Adipose tissue (tissue), 3 donors: ENCODE results near the gene ZNF414. TPM values are rescaled to one million over a fixed set of nuclear protein-coding genes. Genes with fewer than 3 reads are reported as not detected.

Experiments
- H3K27ac ChIP-seq: one replicate; pipeline ENCODE4 v1.5.1; 2013; ENCODE audit warnings: low read depth, low read length
- WGBS, 3 donors: extraction: QIAGEN DNeasy Blood & Tissue Kit; methylation state at CpG; one replicate each; pipeline ENCODE4 v1.1.7; 2013; 5-methylcytosine and 5-hydroxymethylcytosine counted together
- polyA plus RNA-seq, 3 donors: library from polyadenylated mRNA; stranded (reverse); fragments of 200-250 nt; gene quantifications; one replicate each; pipeline ENCODE4 v1.2.3, GENCODE V29; 2013
- donor health status: healthy with polysubstance abuse.
- donor health status: Bipolar disorder and iron deficiency.
- donor health status: healthy.

The ZNF414 gene
- polyA plus RNA-seq, 3 donors = 9.2 to 27.3 (median 13.9) TPM

DNA sequence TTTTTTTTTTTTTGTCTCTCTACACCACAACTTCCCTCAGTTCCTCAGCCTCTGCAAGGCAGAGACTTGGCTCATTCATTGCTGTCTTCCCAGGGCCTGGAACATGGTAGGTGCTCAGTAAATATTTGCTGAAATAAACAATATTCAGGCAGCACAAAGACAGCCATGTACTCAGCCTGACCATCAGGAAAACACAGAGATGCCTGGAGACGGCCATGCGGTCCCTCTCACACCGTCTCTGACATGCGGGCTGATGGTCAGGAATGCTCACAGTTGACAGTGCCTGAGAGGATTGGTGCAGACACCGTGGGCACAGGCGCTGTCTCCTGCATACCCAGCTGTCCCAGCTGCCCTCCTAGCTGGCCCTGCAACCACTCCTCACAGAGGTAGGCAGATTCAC, 12.5 kb downstream of the ZNF414 start:
- no peak overlapping the region for H3K27ac ChIP-seq
- 57 to 93% (median 72%) methylated on average over 6 of the region's 6 CpGs for WGBS, 3 donors

DNA sequence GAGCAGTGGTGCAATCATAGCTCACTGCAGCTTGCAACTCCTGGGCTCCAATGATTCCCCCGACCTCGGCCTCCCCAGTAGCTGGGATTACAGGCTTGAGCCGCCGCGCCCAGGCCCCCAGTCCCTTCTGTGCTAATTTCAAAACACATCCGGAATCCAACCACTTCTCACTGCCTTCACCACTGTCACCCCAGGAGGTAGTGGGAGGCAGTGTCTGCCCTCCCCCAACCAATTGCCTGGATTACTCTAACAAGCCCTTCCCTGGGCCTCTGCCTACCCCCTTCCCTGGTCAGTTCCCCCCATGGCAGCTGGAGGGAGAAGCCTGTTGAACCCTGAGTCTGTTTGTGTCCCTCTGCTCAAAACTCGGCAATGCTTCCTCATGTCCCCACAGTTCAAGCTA, 13.8 kb downstream of the ZNF414 start:
- H3K27ac ChIP-seq = no peak overlapping the region
- WGBS, 3 donors = 39 to 70% (median 39%) methylated on average over 7 of the region's 7 CpGs

DNA sequence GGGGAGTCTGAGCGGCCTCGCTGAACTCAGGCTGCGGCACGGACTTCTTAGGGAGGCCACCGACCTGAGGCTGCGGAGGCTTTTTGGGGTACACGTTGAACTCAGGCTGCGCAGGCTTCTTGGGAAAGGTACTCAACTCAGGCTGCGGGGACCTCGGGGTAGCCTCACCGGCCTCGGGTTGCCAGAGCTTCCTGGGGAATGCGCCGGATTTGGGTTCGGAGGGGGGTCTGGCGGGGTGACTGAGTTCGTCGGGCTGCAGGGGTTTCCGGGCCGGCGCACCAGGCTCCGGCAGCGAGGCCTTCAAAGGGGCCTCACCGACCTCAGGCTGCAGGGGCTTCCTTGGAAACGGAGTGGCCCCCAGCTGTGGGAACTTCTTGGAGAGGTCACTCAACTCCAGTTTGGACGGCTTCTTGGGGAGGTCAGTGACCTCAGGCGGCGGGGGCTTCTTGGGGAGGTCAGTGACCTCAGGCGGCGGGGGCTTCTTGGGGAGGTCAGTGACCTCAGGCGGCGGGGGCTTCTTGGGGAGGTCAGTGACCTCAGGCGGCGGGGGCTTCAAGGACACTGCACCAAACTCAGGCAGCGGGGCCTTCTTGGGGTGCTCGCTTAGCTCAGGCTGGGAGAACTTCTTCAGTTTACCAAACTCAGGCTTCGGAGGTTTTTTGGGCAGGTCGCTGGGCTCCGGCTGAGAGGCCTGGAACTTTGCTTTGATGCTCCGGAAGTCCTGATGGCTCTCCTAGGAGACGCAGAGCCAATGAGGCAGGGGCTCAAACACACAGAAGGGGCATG, 14.7 kb downstream of the ZNF414 start:
- WGBS, 3 donors = 83 to 85% (median 85%) methylated on average over 38 to 41 of the region's 41 CpGs

DNA sequence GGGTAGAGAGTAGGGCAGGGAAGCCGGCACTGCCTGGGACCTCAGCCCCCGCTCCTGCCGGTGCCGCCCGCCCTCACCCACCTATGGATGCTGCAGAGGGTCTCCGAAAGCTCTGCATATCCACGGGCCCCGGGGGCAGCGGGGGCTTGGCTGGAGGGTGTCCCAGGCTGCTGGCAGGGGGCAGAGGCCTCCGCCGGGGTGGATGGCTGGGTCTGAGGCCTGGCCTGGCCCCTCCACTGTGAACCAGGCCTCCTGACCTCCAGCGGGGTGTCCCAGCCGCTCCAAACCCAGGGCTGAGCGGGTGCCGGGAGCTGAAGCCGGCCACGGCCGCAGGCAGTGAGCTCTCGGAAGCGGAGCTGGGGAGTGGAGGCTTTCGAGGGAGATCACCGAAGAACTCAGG, 15.7 kb downstream of the ZNF414 start:
- no peak overlapping the region for H3K27ac ChIP-seq
- 87 to 91% (median 91%) methylated on average over 21 to 22 of the region's 22 CpGs for WGBS, 3 donors

More for the DNA sequence above, 14.7 kb downstream of the ZNF414 start:
- H3K27ac ChIP-seq = no peak overlapping the region

DNA sequence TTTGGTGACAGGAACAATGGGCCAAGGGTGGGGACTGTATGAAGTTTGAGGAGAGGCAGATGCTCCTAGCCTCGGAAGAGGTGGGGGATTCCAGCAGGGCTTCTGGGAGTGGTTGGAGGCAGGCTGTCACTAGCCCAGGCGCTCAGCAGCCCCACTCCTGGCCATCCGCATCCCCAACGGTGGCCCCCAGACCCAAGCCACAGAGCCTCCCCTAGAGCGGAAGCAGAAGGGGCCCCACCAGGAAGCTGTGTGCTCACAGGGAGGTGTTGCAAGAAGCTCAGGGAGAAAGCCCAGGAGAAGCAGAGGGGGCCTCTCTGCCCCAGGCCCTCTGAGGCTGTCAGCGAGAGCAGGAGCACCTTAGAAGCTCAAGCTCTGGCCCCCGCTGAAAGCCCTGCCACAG, 19.8 kb downstream of the ZNF414 start:
- H3K27ac ChIP-seq = no peak overlapping the region
- WGBS, 3 donors = 39 to 69% (median 54%) methylated on average over 7 of the region's 7 CpGs

DNA sequence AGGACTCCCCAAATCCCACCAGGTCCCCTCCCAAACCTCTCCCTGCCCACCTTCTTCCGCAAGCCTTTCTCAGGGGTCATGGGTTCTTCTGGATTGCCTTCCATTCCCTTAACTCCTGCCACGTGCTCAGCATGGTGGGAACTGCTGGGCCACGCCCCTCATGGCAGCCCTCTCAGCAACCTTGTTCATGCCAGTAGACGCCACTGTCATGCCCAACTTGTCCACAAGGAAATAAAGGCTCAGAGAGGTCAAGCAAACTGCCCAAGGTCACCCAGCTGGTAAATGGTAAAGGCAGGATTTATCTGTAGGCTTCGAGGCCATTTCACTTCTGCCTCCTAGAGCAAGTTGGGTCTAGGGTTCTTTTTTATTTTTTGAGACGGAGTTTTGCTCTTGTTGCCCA, 22.4 kb downstream of the ZNF414 start:
- no peak overlapping the region for H3K27ac ChIP-seq
- WGBS, 3 donors = 79 to 86% (median 86%) methylated on average over 6 of the region's 6 CpGs

DNA sequence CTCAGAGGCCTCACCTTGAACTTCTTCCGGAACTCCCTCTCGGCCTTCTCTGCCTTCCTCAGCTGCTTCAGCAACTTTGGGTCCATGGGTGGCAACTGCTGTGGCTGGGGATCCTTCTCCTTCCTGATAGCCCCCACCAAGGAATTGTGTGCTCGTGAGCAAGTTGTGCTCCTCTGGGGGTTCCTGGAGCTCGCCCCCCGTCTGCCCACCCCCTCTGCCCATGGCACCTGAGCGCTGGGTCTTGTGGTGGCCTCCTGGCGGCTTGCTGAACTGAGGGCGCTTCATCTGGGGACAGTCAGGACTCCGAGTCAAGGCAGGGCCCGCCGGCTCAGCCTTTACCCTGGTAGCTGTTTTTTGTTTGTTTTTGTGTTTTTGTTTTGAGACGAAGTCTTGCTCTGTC, 23.1 kb downstream of the ZNF414 start:
- WGBS, 3 donors = 81 to 89% (median 88%) methylated on average over 12 of the region's 12 CpGs
- no peak overlapping the region for H3K27ac ChIP-seq

DNA sequence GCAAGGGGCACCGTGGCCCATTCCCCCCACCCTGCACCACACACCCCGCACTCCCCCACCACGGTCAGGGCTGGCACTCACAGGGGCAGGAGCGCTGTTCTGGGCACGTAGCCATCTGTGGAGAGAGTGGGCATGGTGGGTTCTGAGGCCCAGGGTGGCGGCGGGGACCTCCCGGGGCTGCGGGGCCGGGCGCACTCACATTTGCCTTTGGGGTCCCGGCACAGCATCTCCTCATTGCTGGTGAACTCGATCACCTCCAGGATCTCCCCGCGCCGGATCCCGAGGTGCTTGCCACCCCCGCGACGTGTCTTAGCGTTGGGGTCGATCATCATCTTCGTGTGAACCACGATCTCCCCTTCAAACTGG, 23.6 kb downstream of the ZNF414 start:
- no peak overlapping the region for H3K27ac ChIP-seq
- WGBS, 3 donors = 81 to 88% (median 88%) methylated on average over 24 of the region's 24 CpGs

DNA sequence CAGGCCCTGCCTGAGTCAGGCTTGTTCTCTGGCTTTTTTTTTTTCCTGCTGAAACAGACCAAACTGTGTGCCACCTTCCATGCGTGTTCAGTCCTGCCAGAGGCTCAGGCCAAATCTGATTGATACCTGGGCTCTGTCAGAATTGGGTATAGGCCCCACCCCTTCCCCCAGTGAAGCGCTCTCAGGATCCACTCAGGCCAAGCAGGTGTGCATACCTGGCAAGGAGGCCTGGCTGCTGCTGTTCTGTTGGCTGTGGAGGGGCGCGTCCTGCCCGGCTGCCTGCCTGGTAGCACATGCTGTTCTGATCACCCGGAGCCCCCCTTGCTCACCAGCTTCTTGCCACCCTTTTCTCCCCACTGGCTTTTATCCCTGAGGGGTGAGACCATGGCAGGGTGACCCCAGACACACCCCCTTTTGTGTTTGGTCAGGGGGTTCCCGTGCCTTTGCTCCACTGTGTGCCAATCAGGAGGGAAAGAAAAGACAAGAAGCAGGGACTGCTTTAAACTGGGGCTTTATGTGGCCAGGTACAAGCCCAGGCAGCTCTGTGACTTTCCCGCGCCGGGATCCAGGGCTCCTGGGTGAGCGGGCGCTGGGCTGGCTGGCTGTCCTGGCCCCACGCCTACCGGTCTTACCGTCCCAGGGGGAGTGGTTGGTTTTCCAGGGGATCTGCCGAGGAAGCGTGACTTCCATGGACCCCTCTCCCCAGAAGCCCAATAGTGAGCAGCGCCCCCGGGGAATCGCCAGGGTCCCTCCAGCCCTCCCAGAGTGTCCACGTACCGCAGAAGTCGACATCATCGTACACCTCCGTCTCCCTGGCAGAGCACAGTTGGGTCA, 24.2 kb downstream of the ZNF414 start:
- no peak overlapping the region for H3K27ac ChIP-seq
- 81 to 87% (median 84%) methylated on average over 25 of the region's 25 CpGs for WGBS, 3 donors

DNA sequence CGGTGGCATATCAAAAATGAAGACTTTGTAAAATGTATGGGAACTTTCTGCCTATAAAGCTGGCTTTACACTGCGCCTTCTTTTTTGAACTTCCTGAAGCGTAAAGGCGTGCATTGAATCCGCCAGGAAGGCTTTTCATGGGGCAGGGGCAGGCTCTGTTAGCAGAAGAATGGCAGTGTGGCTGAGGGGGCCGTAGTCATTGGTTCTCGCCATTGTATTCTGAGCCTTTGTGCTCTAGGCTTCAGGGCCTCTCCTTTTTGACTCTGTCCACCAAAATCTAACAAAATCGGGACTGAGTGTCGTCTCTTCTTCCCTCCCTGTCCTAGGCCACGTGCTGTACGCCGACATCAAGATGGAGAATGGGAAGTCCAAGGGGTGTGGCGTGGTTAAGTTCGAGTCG, 25.6 kb downstream of the ZNF414 start:
- H3K27ac ChIP-seq = no peak overlapping the region

DNA sequence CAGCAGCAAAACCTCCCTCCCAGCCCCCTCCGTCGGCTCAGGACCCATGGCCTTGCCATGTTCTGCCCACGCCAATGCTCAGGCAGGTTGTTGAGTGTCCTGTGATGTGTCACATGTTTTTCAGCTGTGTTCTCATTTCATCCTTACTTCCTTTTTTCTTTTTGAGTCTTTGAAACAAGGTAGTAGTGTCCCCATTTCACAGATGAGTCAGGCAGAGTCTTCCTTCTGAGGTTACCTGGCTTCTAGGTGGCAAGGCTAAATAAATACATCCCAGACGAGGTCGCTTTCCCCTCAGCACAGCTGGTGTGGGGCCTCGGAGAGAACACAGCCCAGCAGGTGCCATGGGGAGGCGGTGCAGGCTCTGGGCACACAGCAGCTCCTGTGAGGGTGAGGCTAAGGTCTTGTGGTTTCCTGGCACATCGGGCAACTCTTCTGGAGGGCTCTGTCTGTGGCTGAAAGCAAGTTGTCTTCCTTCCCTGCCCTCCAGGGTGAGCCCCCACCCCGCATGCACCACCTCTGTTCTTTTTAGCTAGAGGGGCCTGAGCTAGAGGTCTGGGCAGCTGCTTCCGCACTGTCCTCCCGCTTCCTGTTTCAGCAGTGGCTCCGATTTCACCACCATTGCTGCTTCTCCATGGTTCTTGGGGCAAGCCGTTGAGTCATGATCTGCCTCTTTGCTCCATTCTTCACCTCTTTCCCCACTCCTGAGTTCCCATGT, 26.7 kb downstream of the ZNF414 start:
- no peak overlapping the region for H3K27ac ChIP-seq
- 46 to 79% (median 60%) methylated on average over 12 to 13 of the region's 13 CpGs for WGBS, 3 donors

More for the DNA sequence above, 25.6 kb downstream of the ZNF414 start:
- WGBS, 3 donors = 66 to 85% (median 70%) methylated on average over 15 of the region's 15 CpGs

DNA sequence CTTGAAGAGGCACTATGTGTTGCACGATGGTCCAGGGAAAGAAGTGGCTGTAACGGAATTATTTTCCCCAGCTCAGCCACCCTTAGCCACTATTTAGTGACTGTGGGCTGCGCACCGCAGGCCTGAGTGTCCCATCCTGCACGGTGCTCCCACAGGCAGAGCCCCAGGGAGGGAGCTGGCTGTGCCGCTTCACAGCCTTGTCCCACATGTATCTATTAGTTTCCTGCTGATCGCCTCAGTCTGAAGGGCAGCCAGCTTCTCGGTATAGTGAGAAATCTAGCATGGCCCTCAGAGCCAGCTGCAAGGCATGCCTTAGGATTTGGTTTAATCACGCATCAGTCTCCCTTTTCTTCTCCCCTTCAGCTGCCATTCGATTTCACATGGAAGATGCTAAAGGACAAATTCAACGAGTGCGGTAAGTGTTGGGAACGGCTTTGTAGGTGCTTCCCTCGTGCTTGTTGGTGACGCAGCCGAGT, 27.3 kb downstream of the ZNF414 start:
- 80 to 86% (median 84%) methylated on average over 16 of the region's 16 CpGs for WGBS, 3 donors
- no peak overlapping the region for H3K27ac ChIP-seq

DNA sequence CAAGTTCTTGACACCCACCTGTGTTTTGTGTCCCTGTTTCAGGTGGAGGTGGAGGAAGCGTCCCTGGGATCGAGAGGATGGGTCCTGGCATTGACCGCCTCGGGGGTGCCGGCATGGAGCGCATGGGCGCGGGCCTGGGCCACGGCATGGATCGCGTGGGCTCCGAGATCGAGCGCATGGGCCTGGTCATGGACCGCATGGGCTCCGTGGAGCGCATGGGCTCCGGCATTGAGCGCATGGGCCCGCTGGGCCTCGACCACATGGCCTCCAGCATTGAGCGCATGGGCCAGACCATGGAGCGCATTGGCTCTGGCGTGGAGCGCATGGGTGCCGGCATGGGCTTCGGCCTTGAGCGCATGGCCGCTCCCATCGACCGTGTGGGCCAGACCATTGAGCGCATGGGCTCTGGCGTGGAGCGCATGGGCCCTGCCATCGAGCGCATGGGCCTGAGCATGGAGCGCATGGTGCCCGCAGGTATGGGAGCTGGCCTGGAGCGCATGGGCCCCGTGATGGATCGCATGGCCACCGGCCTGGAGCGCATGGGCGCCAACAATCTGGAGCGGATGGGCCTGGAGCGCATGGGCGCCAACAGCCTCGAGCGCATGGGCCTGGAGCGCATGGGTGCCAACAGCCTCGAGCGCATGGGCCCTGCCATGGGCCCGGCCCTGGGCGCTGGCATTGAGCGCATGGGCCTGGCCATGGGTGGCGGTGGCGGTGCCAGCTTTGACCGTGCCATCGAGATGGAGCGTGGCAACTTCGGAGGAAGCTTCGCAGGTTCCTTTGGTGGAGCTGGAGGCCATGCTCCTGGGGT, 28.2 kb downstream of the ZNF414 start:
- WGBS, 3 donors = 97 to 98% (median 97%) methylated on average over 62 of the region's 62 CpGs
- no peak overlapping the region for H3K27ac ChIP-seq

DNA sequence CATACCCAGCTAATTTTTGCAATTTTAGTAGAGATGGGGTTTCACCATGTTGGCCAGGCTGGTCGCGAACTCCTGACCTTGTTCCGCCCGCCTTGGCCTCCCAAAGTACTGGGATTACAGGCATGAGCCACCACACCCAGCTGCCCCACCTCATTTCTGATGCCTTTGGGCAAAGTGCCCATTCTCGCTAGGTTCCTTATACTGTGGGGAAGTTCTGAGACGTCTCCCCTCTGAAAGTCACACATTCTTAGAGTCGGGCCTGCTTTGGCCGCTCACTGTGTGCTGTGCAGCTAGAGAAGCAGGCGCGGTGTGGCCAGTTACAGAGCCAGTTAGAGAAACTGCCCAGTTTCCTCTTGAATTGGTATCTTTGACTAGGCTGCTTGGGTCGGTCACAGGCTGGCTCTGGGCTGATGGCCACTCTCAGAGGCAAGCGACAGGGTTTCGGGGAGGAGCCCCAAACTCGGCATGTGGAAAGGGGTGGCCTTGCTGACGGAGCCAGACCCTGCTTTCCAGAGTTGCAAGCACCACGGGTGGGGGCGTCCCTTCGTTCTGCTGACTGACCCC, 29.6 kb downstream of the ZNF414 start:
- H3K27ac ChIP-seq = no peak overlapping the region
- 77 to 93% (median 79%) methylated on average over 18 of the region's 18 CpGs for WGBS, 3 donors

DNA sequence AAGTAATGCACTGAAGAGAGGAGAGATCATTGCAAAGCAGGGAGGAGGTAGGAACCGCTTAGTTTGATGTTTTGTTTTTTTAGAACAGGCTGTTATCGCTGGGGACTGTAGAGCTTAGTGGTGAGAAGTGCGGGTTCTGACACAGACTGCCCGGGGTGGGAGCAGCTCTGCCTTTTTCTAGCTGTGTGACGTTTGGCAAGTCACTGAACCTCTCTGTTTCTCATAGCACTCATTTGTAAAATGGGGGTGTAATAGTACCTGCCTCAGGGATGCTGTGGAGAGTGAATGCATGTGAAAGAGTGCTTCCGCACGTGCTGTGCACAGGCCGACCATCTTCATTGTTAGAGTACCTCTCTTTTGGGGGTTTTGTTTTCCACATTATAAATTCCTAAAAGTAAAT, 30.8 kb downstream of the ZNF414 start:
- H3K27ac ChIP-seq = no peak overlapping the region
- WGBS, 3 donors = 90 to 94% (median 93%) methylated on average over 8 of the region's 8 CpGs

DNA sequence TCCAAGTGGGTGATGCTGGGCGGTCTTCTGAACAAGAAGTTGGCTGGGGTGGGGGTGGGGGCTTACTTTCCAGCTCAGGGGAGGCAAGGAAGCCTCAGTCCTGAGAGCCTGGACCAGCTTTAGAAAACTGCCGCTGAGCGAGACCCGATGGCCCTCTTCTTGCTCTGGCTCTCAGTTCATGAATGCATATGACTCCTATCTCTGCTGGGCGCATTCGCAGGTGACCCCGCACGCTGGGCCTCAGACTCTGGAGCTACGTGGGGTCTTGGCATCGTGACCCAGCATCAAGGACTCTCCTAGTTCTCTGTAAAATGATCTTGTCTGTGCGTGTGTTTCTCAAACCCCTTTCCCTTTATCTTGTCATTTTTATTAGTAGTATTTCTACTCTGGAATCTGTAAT, 31.3 kb downstream of the ZNF414 start:
- H3K27ac ChIP-seq = no peak overlapping the region
- 84 to 94% (median 89%) methylated on average over 11 of the region's 11 CpGs for WGBS, 3 donors

DNA sequence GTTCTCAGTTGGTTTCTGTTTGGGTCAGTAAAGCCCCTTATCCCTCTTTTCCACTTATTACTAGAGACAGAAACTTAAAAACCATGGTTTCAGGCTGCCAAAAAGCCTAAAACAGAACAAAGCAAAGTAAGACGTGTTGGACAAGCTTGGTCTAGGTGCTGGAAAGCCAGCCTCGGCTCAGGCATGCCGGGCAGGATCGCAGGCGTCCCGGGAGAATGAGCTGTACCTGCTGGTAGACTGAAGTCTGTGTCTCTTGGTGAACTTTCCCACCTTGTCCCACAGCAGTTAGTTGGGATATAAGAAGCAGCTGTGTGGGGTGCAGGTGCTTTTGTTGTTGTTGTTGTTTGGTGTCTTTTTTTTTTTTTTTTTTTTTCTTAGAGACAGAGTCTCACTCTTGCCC, 32.4 kb downstream of the ZNF414 start:
- no peak overlapping the region for H3K27ac ChIP-seq
- 82 to 88% (median 86%) methylated on average over 6 of the region's 6 CpGs for WGBS, 3 donors

DNA sequence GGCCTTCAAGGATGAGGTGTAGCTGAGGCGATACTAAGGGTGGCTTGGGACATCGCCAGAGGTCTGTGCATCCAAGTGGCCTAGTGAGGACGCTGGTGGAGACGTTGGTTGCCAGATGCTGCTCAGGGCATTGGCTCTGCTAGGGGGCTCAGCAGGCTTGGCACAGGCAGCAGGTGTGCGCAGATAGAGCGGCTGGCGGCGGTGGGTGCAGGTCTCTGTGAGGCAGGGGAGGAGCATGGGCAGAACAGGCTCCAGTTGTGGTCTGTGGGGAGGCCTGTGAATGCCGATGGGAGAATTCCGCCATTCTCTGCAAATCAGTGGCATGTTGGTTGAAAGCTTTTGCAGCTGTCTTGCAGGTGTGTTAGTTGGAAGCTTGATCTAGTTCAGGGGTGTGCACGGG, 32.8 kb downstream of the ZNF414 start:
- WGBS, 3 donors = 65 to 84% (median 72%) methylated on average over 11 of the region's 11 CpGs
- H3K27ac ChIP-seq = no peak overlapping the region
